Cardiac muscle cell (in vitro differentiated cells and primary cell): Measurements from ENCODE around the gene GPR39. TPM values are rescaled to one million over a fixed set of nuclear protein-coding genes. Genes with fewer than 3 reads are reported as not detected.

Source experiments
- DNase-seq, 2 donors: peaks; one replicate each; pipeline versions ENCODE4 v3.0.0 to v3.0.0-alpha.2; 2010 to 2017; ENCODE audit warnings: low read depth in 1 of 2, low spot score in 1 of 2
- H3K27ac ChIP-seq: fragments of 200-600 bp; sonication (generic); 2 replicates; pipeline ENCODE4 v1.5.1; 2016
- H3K27me3 ChIP-seq: fragments of 200-600 bp; sonication (generic); 2 replicates; pipeline ENCODE4 v1.6.0; 2016; ENCODE audit warnings: control low read depth
- H3K36me3 ChIP-seq: fragments of 200-600 bp; sonication (generic); 2 replicates; pipeline ENCODE4 v1.5.1; 2016; ENCODE audit warnings: control low read depth
- H3K4me1 ChIP-seq: fragments of 200-600 bp; sonication (generic); 2 replicates; pipeline ENCODE4 v1.8.1; 2017; ENCODE audit warnings: low read depth, mild to moderate bottlenecking, mixed run types
- H3K4me3 ChIP-seq: fragments of 200-600 bp; sonication (generic); 2 replicates; pipeline ENCODE4 v1.5.1; 2016; ENCODE audit warnings: mild to moderate bottlenecking
- H3K9me3 ChIP-seq: fragments of 200-600 bp; sonication (generic); 2 replicates; pipeline ENCODE4 v1.5.1; 2017; ENCODE audit warnings: low read depth, mild to moderate bottlenecking, control low read depth
- CTCF ChIP-seq: IDR thresholded peaks from 2 replicates; pipeline ENCODE4 v1.5.1; 2012; ENCODE audit warnings: low read depth, mild to moderate bottlenecking, low read length
- polyA plus RNA-seq: library from polyadenylated mRNA; unstranded; fragments of >200 nt; fragmentation: Nextera tagmentation; extraction: Ambion mirVana; gene quantifications from 2 replicates; pipeline ENCODE4 v1.2.1, GENCODE V29; 2016
- total RNA-seq: library from RNA; depleted of rRNA; stranded (reverse); fragments of >200 nt; gene quantifications from 2 replicates; pipeline ENCODE4 v1.2.3, GENCODE V29; 2016

Gene GPR39
- total and polyA plus RNA-seq, 2 experiments from 2014 or later = 4.0 to 10.9 TPM

- no peak for TF ChIP-seq CTCF
- no peaks in the 10 kb centered on the region for H3K9me3 ChIP-seq
- no peak overlapping the region for H3K27ac ChIP-seq
- H3K27me3 ChIP-seq = no peaks in the 10 kb centered on the region
- no peaks in the 10 kb centered on the region for H3K4me1 ChIP-seq
- H3K36me3 ChIP-seq = no peaks in the 10 kb centered on the region
- H3K4me3 ChIP-seq = no peak overlapping the region
- peak in 1 of 2 donors; percentile 46 for DNase-seq
These were observed 8.0 kb downstream of the GPR39 start for GRCh38 chr2:132424526-132425121.

GRCh38 chr2:132426033-132426432 is 9.4 kb downstream of the GPR39 start:
- Histone ChIP-seq H3K9me3 (no peaks in the 10 kb centered on the region), H3K4me3 (no peak overlapping the region), H3K4me1 (no peaks in the 10 kb centered on the region), H3K36me3 (no peaks in the 10 kb centered on the region), H3K27ac (no peak overlapping the region), H3K27me3 (no peaks in the 10 kb centered on the region)
- no peak for DNase-seq
- TF ChIP-seq CTCF = no peak

GRCh38 chr2:132426656-132427055 is 10.1 kb downstream of the GPR39 start:
- Histone ChIP-seq H3K36me3 (no peaks in the 10 kb centered on the region), H3K4me3 (no peak overlapping the region), H3K4me1 (no peaks in the 10 kb centered on the region), H3K27me3 (no peaks in the 10 kb centered on the region), H3K27ac (no peak overlapping the region), H3K9me3 (no peaks in the 10 kb centered on the region)
- DNase-seq = no peak
- TF ChIP-seq CTCF = no peak

GRCh38 chr2:132429351-132429750 is 12.7 kb downstream of the GPR39 start:
- Histone ChIP-seq H3K4me3 (no peak overlapping the region), H3K36me3 (no peaks in the 10 kb centered on the region), H3K27me3 (no peaks in the 10 kb centered on the region), H3K9me3 (no peaks in the 10 kb centered on the region), H3K27ac (no peak overlapping the region), H3K4me1 (no peaks in the 10 kb centered on the region)
- TF ChIP-seq CTCF = no peak
- no peak for DNase-seq

GRCh38 chr2:132429941-132430573 is 13.5 kb downstream of the GPR39 start:
- no peak for DNase-seq
- Histone ChIP-seq H3K9me3 (no peaks in the 10 kb centered on the region), H3K36me3 (no peaks in the 10 kb centered on the region), H3K4me3 (no peak overlapping the region), H3K4me1 (no peaks in the 10 kb centered on the region), H3K27me3 (no peaks in the 10 kb centered on the region), H3K27ac (no peak overlapping the region)
- no peak for TF ChIP-seq CTCF
